SJSA1 (cell line): ENCODE data around the gene CPLANE2. TPM values are rescaled to one million over a fixed set of nuclear protein-coding genes. Genes with fewer than 3 reads are reported as not detected.

Experiments used
- total RNA-seq: library from RNA; depleted of rRNA; stranded (reverse); fragments of >200 nt; shearing (Covaris generic); gene quantifications from 2 replicates; pipeline ENCODE4 v1.2.3, GENCODE V29; 2014; rRNA removed

Gene CPLANE2
- total RNA-seq, 1 experiment from 2014 or later: 14.8 TPM

Other genes with a start within 250 kb of the CPLANE2 start
- gene SRARP, start 232.9 kb downstream of the CPLANE2 start, total RNA-seq: not detected in 2 replicates
- gene HSPB7, start 219.1 kb downstream of the CPLANE2 start, total RNA-seq: not detected in 2 replicates
- gene CLCNKA, start 215.1 kb downstream of the CPLANE2 start, total RNA-seq: not detected in 2 replicates
- not detected in 2 replicates for gene CLCNKB, start 193.4 kb downstream of the CPLANE2 start, total RNA-seq
- gene FAM131C, start 163.5 kb downstream of the CPLANE2 start, total RNA-seq: 0.11 TPM in 1 of 2 replicates, not detected in the other
- gene EPHA2, start 81.1 kb downstream of the CPLANE2 start, total RNA-seq: 44.0 and 51.0 TPM in 2 replicates
- gene ARHGEF19, start 24.5 kb downstream of the CPLANE2 start, total RNA-seq: 3.8 and 10.7 TPM in 2 replicates
- 8.3 and 20.0 TPM in 2 replicates for gene FBXO42, start 115.3 kb upstream of the CPLANE2 start, total RNA-seq
- gene SZRD1, start 130.1 kb upstream of the CPLANE2 start, total RNA-seq: 97.4 and 141 TPM in 2 replicates
- gene SPATA21, start 200.2 kb upstream of the CPLANE2 start, total RNA-seq: not detected in 2 replicates
- 129 and 138 TPM in 2 replicates for gene NECAP2, start 203.5 kb upstream of the CPLANE2 start, total RNA-seq